ENCODE data around the gene TENM4. TPM values are rescaled to one million over a fixed set of nuclear protein-coding genes. Genes with fewer than 3 reads are reported as not detected.

The TENM4 gene
- total RNA-seq, 2 donors from 2014 or later: 68.2 to 130 TPM

DNA sequence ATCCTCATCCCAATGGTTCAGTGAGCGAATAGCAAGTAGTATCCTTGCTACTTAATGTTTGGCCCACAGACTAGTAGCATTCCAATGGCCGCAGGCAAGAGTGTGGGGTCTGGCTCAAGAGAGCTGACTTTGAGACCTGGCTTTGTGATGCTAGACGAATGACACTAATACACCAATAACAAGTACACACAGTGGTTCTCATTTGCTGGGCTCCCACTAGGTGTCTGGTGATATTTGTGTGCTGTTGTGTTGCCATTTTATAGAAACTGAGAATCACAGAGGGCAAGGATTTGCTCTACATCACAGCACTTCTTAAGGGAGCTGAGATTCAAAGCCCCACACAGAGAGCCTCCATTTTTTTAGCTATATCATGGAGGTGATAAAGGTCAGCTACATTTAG, 351.2 kb downstream of the TENM4 start:
- H3K4me3 Mint-ChIP-seq: no peak overlapping the region
- WGBS, 2 experiments (ENCODE audit: insufficient coverage in 1 of 2, insufficient read length in 1 of 2): 90 to 100% methylated on average over 2 to 3 of the region's 3 CpGs

DNA sequence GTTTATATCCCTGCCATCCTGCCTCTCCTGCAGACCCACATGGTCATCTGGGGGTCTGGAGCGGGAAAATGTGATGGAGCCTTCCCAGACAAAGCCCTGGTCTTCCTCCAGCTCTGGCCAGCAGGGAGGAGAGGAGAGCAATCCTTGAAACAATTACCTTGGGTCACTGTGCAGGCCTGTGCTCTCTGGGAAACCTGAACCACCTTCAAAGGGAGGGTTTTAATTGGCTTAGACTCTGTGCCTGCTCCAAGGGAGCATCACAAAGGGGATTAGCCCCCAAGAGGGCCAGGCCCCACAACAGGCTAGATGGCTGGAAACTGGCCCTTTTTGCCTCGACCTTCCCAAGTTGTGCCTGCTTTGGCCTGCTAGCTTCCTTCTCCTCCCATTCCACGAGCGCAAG, 351.9 kb downstream of the TENM4 start:
- Mint-ChIP-seq H3K27ac (peak overlapping the region; percentile 92), H3K36me3 (ENCODE audit: low read depth) (no peaks in the 10 kb centered on the region), H3K9me3 (no peaks in the 10 kb centered on the region), H3K4me1 (peaks cover 45% of the 10 kb centered on the region), H3K4me3 (no peak overlapping the region), H3K27me3 (ENCODE audit: insufficient read depth) (no peaks in the 10 kb centered on the region)
- WGBS, 2 experiments (ENCODE audit: insufficient coverage in 1 of 2, insufficient read length in 1 of 2): 60 to 81% methylated on average over 1 to 4 of the region's 4 CpGs
- H3K9me3 ChIP-seq (ENCODE audit: control insufficient read depth, low read length): no peaks in the 10 kb centered on the region
- H3K9ac ChIP-seq (ENCODE audit: extremely low read depth, low read length, poor library complexity, severe bottlenecking): no peak overlapping the region
- TF ChIP-seq, protein P1, sequence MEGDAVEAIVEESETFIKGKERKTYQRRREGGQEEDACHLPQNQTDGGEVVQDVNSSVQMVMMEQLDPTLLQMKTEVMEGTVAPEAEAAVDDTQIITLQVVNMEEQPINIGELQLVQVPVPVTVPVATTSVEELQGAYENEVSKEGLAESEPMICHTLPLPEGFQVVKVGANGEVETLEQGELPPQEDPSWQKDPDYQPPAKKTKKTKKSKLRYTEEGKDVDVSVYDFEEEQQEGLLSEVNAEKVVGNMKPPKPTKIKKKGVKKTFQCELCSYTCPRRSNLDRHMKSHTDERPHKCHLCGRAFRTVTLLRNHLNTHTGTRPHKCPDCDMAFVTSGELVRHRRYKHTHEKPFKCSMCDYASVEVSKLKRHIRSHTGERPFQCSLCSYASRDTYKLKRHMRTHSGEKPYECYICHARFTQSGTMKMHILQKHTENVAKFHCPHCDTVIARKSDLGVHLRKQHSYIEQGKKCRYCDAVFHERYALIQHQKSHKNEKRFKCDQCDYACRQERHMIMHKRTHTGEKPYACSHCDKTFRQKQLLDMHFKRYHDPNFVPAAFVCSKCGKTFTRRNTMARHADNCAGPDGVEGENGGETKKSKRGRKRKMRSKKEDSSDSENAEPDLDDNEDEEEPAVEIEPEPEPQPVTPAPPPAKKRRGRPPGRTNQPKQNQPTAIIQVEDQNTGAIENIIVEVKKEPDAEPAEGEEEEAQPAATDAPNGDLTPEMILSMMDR (conservative IDR thresholded peaks at IDR 0.05): peak; percentile 14
- peaks cover 30% of the 10 kb centered on the region for H3K4me1 ChIP-seq (ENCODE audit: control insufficient read depth, insufficient read depth, low read length)
- H3K27ac ChIP-seq (ENCODE audit: low read depth, low read length): no peak overlapping the region
- no peaks in the 10 kb centered on the region for H3K27me3 ChIP-seq (ENCODE audit: control insufficient read depth, insufficient read depth, low read length, poor library complexity, severe bottlenecking)
- no peak for DNase-seq
- H3K36me3 ChIP-seq (ENCODE audit: control insufficient read depth, insufficient read depth, low read length): no peaks in the 10 kb centered on the region
- no peak overlapping the region for H3K4me3 ChIP-seq (ENCODE audit: low read length)

More for the DNA sequence above, 351.2 kb downstream of the TENM4 start:
- H3K27ac Mint-ChIP-seq: peak overlapping the region; percentile 92
- H3K9me3 Mint-ChIP-seq: no peaks in the 10 kb centered on the region
- Histone ChIP-seq H3K4me1 (ENCODE audit: control insufficient read depth, insufficient read depth, low read length) (peaks cover 35% of the 10 kb centered on the region), H3K9ac (ENCODE audit: extremely low read depth, low read length, poor library complexity, severe bottlenecking) (no peak overlapping the region), H3K27me3 (ENCODE audit: control insufficient read depth, insufficient read depth, low read length, poor library complexity, severe bottlenecking) (no peaks in the 10 kb centered on the region), H3K9me3 (ENCODE audit: control insufficient read depth, low read length) (no peaks in the 10 kb centered on the region), H3K27ac (ENCODE audit: low read depth, low read length) (no peak overlapping the region), H3K36me3 (ENCODE audit: control insufficient read depth, insufficient read depth, low read length) (no peaks in the 10 kb centered on the region), H3K4me3 (ENCODE audit: low read length) (no peak overlapping the region)
- DNase-seq: no peak
- TF ChIP-seq, protein P1 (conservative IDR thresholded peaks at IDR 0.05): no peak
- H3K36me3 Mint-ChIP-seq (ENCODE audit: low read depth): no peaks in the 10 kb centered on the region
- peaks cover 51% of the 10 kb centered on the region for H3K4me1 Mint-ChIP-seq
- no peaks in the 10 kb centered on the region for H3K27me3 Mint-ChIP-seq (ENCODE audit: insufficient read depth)

- Mint-ChIP-seq H3K27ac (peak overlapping the region; percentile 92), H3K9me3 (no peaks in the 10 kb centered on the region), H3K36me3 (ENCODE audit: low read depth) (no peaks in the 10 kb centered on the region), H3K4me3 (peak overlapping the region; percentile 1), H3K27me3 (ENCODE audit: insufficient read depth) (no peaks in the 10 kb centered on the region), H3K4me1 (peaks cover 52% of the 10 kb centered on the region)
- Histone ChIP-seq H3K9me3 (ENCODE audit: control insufficient read depth, low read length) (no peaks in the 10 kb centered on the region), H3K27ac (ENCODE audit: low read depth, low read length) (peak overlapping the region; percentile 91), H3K9ac (ENCODE audit: extremely low read depth, low read length, poor library complexity, severe bottlenecking) (peak overlapping the region; percentile 59), H3K36me3 (ENCODE audit: control insufficient read depth, insufficient read depth, low read length) (no peaks in the 10 kb centered on the region), H3K27me3 (ENCODE audit: control insufficient read depth, insufficient read depth, low read length, poor library complexity, severe bottlenecking) (no peaks in the 10 kb centered on the region), H3K4me1 (ENCODE audit: control insufficient read depth, insufficient read depth, low read length) (peaks cover 28% of the 10 kb centered on the region), H3K4me3 (ENCODE audit: low read length) (no peak overlapping the region)
- no peak for DNase-seq
- TF ChIP-seq, protein P1 (conservative IDR thresholded peaks at IDR 0.05): no peak
- 72 to 90% methylated on average over 1 to 5 of the region's 5 CpGs for WGBS, 2 experiments (ENCODE audit: insufficient coverage in 1 of 2, insufficient read length in 1 of 2)
Observed at GRCh38 chr11:79087961-79088318, 352.9 kb downstream of the TENM4 start.

Measured in endodermal cell (in vitro differentiated cells).